ENCODE data around the gene CCR6. TPM values are rescaled to one million over a fixed set of nuclear protein-coding genes. Genes with fewer than 3 reads are reported as not detected.

Gene CCR6
- total RNA-seq, 4 donors from 2014 or later, result not detected

- WGBS, 2 donors, result 52 to 65% methylated on average over 26 of the region's 28 CpGs
- DNase-seq (ENCODE audit: low spot score in 2 of 2), result no peak
Observed at GRCh38 chr6:167093922-167094432, 28.9 kb upstream of the CCR6 start.

DNA sequence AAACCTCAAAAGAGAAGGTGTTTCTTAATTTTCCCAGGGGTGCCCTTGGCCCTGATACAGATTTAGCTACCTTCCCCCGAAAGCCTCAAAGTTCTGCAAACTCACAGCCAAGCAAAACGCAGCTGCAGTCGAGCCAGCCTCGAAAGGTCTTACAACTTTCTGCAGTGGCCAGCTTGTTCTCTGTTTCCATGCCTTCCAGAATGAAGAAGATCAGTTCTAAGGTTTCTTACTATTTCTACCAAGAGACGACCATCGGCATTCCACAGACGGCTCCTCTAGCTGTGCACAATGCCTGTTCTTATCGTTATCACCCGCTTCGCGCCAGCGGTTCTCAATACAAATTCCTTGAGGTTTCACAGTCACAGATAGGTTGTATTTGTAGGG, 28.5 kb upstream of the CCR6 start:
- Histone ChIP-seq H3K9me3 (no peaks in the 10 kb centered on the region), H3K36me3 (no peaks in the 10 kb centered on the region), H3K27ac (peak overlapping the region in 3 of 4 donors; percentile 32 to 79 (median 36)), H3K27me3 (no peaks in the 10 kb centered on the region), H3K4me1 (peaks cover 0 to 21% (median 3%) of the 10 kb centered on the region in 4 donors), H3K4me3 (peak overlapping the region in 2 of 4 donors; percentile 29 to 42)
- 27 to 43% methylated on average over 12 of the region's 12 CpGs for WGBS, 2 donors
- no peak for DNase-seq (ENCODE audit: low spot score in 2 of 2)
- TF ChIP-seq POLR2A (IDR thresholded peaks at IDR 0.05) (no peak), EP300 (IDR thresholded peaks at IDR 0.05) (no peak)
- TF ChIP-seq, protein P1, sequence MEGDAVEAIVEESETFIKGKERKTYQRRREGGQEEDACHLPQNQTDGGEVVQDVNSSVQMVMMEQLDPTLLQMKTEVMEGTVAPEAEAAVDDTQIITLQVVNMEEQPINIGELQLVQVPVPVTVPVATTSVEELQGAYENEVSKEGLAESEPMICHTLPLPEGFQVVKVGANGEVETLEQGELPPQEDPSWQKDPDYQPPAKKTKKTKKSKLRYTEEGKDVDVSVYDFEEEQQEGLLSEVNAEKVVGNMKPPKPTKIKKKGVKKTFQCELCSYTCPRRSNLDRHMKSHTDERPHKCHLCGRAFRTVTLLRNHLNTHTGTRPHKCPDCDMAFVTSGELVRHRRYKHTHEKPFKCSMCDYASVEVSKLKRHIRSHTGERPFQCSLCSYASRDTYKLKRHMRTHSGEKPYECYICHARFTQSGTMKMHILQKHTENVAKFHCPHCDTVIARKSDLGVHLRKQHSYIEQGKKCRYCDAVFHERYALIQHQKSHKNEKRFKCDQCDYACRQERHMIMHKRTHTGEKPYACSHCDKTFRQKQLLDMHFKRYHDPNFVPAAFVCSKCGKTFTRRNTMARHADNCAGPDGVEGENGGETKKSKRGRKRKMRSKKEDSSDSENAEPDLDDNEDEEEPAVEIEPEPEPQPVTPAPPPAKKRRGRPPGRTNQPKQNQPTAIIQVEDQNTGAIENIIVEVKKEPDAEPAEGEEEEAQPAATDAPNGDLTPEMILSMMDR (IDR thresholded peaks at IDR 0.05), result no peak

More at GRCh38 chr6:167093922-167094432, 28.9 kb upstream of the CCR6 start:
- Histone ChIP-seq H3K9me3 (no peaks in the 10 kb centered on the region), H3K4me3 (peak overlapping the region in 3 of 4 donors; percentile 28 to 42 (median 29)), H3K27me3 (no peaks in the 10 kb centered on the region), H3K4me1 (peaks cover 0 to 21% (median 3%) of the 10 kb centered on the region in 4 donors), H3K27ac (peak overlapping the region in 3 of 4 donors; percentile 32 to 79 (median 36)), H3K36me3 (no peaks in the 10 kb centered on the region)
- TF ChIP-seq, protein P1 (IDR thresholded peaks at IDR 0.05), result no peak
- TF ChIP-seq EP300 (IDR thresholded peaks at IDR 0.05) (no peak), POLR2A (IDR thresholded peaks at IDR 0.05) (no peak)

DNA sequence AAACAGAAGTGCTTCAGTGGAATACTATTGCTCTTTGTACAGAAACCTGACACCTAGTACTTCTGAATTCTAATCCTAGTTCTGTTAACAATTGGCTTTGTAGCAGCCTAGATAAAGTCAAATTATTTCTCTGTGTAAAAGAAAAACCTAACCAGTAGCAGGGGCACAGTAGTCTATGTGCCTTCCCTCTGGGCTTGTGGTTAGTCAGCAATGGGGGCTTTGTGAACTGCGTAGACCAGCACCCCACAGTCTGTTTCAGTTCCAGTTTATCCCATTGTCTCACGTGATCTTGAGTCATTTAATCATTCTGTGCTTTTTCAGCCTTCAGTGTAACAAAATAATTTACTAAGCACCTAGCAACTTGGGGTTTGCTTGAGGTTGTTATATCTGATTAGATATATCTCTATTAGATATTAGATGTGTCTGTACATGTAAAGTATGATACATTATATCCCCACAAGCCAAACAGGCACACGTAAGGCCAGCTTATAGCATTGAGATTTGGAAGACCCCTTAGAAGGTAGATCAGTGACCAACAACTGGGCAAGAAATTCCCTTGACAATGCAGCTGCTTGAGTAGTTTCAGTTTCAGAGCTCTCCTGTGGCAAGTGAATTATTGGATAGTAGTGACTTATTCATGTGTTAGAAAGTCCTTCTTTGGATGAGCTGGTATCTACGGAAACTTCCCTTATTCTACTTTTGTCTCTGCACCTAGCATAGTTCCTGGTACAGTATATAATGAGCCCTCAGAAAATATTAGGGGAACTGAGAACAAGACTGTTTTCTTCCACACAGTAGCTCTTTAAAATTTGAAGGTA, 27.9 kb upstream of the CCR6 start:
- Histone ChIP-seq H3K9me3 (no peaks in the 10 kb centered on the region), H3K27ac (peak overlapping the region in 2 of 4 donors; percentile 32 to 79), H3K27me3 (no peaks in the 10 kb centered on the region), H3K4me1 (peaks cover 0 to 21% (median 3%) of the 10 kb centered on the region in 4 donors), H3K4me3 (no peak overlapping the region), H3K36me3 (no peaks in the 10 kb centered on the region)
- no peak for DNase-seq (ENCODE audit: low spot score in 2 of 2)
- WGBS, 2 donors, result 51 to 57% methylated on average over 4 of the region's 4 CpGs
- TF ChIP-seq EP300 (IDR thresholded peaks at IDR 0.05) (no peak), POLR2A (IDR thresholded peaks at IDR 0.05) (no peak)
- TF ChIP-seq, protein P1 (IDR thresholded peaks at IDR 0.05), result no peak

DNA sequence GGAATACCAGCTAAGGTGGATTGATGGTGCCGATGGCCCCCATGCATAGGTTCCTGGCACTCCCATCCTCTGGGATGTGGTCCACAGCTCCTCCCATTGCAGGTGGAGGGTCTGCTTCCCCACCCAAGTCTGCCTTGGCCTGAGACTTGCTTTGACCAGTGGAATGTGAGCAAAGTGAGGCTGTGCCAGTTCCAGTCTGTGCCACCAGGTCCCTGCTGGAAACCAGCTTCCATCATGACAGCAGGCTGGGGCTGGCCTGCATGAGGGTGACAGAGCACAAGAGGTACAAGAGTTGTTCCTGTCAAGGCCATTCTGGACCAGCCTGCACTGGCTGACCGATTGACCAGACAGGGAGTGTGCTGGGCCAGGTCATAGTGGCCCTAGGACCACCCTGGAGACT, 27.0 kb upstream of the CCR6 start:
- Histone ChIP-seq H3K9me3 (no peaks in the 10 kb centered on the region), H3K27ac (no peak overlapping the region), H3K4me1 (peaks cover 0 to 21% (median 3%) of the 10 kb centered on the region in 4 donors), H3K36me3 (no peaks in the 10 kb centered on the region), H3K27me3 (no peaks in the 10 kb centered on the region), H3K4me3 (no peak overlapping the region)
- DNase-seq (ENCODE audit: low spot score in 2 of 2), result no peak
- WGBS, 2 donors, result 83 to 96% methylated on average over 1 to 2 of the region's 2 CpGs
- no peak for TF ChIP-seq EP300 (IDR thresholded peaks at IDR 0.05)
- TF ChIP-seq POLR2A (IDR thresholded peaks at IDR 0.05), result no peak
- TF ChIP-seq, protein P1 (IDR thresholded peaks at IDR 0.05), result no peak

DNA sequence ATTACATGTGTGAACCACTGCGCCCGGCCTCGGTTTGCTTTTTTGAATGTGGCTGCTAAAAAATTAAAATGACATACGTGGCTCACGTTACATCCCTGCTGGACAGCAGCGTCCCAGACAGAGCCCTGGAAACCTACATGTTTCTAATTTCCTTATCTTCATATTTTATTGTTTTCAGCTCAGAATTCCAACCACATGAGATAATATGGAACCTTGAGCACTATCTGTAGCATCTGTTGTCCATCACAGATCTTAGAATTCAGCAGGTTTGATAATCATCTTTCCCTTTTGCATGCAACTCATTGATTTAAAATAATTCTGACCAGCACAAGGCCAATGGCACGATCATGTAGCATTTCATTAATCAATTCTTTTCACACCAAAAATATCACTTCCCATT, 25.9 kb upstream of the CCR6 start:
- no peak overlapping the region for H3K4me3 ChIP-seq
- H3K27me3 ChIP-seq, result no peaks in the 10 kb centered on the region
- TF ChIP-seq, protein P1 (IDR thresholded peaks at IDR 0.05), result no peak
- TF ChIP-seq EP300 (IDR thresholded peaks at IDR 0.05), result no peak
- no peak for TF ChIP-seq POLR2A (IDR thresholded peaks at IDR 0.05)
- no peak for DNase-seq (ENCODE audit: low spot score in 2 of 2)
- WGBS, 2 donors, result 92 to 96% methylated on average over 7 of the region's 7 CpGs
- no peaks in the 10 kb centered on the region for H3K9me3 ChIP-seq
- no peak overlapping the region for H3K27ac ChIP-seq
- H3K4me1 ChIP-seq, result peaks cover 0 to 21% (median 3%) of the 10 kb centered on the region in 4 donors
- no peaks in the 10 kb centered on the region for H3K36me3 ChIP-seq

Data from tibial nerve (tissue), 4 donors.